GM20000 (cell line): Measurements from ENCODE around the gene CDC45.

Source experiments
- DNase-seq: peaks from one replicate; pipeline ENCODE4 v3.0.0; 2012; ENCODE audit warnings: low spot score
- CTCF ChIP-seq: IDR thresholded peaks from 2 replicates; pipeline ENCODE4 v1.5.1; 2012; ENCODE audit warnings: mild to moderate bottlenecking, control low read depth; ENCODE audit errors: extremely low read depth, missing control alignments

CDC45 gene

GRCh38 chr22:19460036-19460435, 19.7 kb upstream of the CDC45 start:
- no peak for TF ChIP-seq CTCF
- DNase-seq = no peak

GRCh38 chr22:19461506-19461905, 18.2 kb upstream of the CDC45 start:
- TF ChIP-seq CTCF = no peak
- DNase-seq = no peak

GRCh38 chr22:19463008-19463407, 16.7 kb upstream of the CDC45 start:
- DNase-seq = no peak
- TF ChIP-seq CTCF = no peak

- no peak for DNase-seq
- no peak for TF ChIP-seq CTCF
Observed at GRCh38 chr22:19463491-19464469, 15.9 kb upstream of the CDC45 start.

- no peak for DNase-seq
- no peak for TF ChIP-seq CTCF
Observed at GRCh38 chr22:19464546-19464945, 15.2 kb upstream of the CDC45 start.

- TF ChIP-seq CTCF = no peak
- DNase-seq = no peak
Observed at GRCh38 chr22:19464975-19465374, 14.7 kb upstream of the CDC45 start.

- no peak for DNase-seq
- TF ChIP-seq CTCF = no peak
Observed at GRCh38 chr22:19466126-19466716, 13.5 kb upstream of the CDC45 start.
